ENCODE data around the gene OPCML.

The OPCML gene

GRCh38 chr11:133536198-133536597, 3.9 kb upstream of the OPCML start:
- Histone ChIP-seq H3K36me3 (replicated peaks) (no peaks in the 10 kb centered on the region), H3K27ac (no peak overlapping the region), H3K4me3 (ENCODE audit: low read depth, low read length) (no peak overlapping the region), H3K27me3 (replicated peaks) (no peaks in the 10 kb centered on the region)
- no peak for DNase-seq
- TF ChIP-seq CTCF (IDR thresholded peaks at IDR 0.05; ENCODE audit: low read depth, low read length, missing control alignments) = no peak
- in situ Hi-C loops (cut with HindIII; ENCODE audit: low pct_ligation_motif_present, low sequenced_read_pairs) = no loop called here

DNA sequence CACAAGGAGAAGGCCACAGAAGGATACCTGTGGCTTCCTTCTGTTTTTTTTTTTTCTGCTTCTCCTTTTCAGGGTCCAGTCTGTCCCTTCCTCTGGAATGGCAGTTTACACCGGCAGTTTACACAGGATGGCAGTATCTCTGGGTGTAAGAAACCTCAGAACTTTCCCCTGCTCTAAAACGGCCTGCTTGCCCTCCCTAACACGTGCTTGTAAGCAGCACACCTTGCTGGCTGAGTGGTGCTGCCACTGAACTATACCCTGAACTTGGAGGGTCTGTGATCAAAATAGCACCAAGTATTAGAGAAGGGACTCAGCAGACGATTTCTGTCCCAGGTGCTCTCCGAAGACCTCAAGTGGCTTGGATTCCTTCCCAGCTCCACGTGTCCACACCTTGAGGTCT, 904 bp upstream of the OPCML start:
- no peaks in the 10 kb centered on the region for H3K27me3 ChIP-seq (replicated peaks)
- in situ Hi-C loops (cut with HindIII; ENCODE audit: low pct_ligation_motif_present, low sequenced_read_pairs) = no loop called here
- H3K36me3 ChIP-seq (replicated peaks) = no peaks in the 10 kb centered on the region
- no peak overlapping the region for H3K27ac ChIP-seq
- DNase-seq = no peak
- no peak overlapping the region for H3K4me3 ChIP-seq (ENCODE audit: low read depth, low read length)
- no peak for TF ChIP-seq CTCF (IDR thresholded peaks at IDR 0.05; ENCODE audit: low read depth, low read length, missing control alignments)

DNA sequence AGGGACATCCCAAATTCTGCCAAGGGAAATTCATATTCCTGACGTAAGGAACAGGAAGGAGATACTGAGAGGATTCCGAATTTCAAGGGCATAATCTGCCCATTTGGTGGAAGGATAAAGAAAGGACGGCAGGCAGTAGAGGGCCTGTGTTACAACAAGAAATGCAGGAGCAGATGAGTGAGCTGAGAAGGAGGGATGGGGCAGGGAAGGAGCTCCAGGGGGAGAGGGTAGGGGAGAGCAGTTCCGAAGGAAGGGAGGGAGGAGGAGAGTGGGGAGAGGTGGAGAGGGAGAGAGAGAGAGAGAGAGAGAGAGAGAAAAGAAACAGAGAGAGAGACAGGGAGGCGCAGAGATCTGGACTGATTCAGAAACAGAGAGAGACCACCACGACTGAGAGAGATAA, 843 bp downstream of the OPCML start:
- in situ Hi-C loops (cut with HindIII; ENCODE audit: low pct_ligation_motif_present, low sequenced_read_pairs) = no loop called here
- H3K36me3 ChIP-seq (replicated peaks) = no peaks in the 10 kb centered on the region
- no peak overlapping the region for H3K27ac ChIP-seq
- no peak overlapping the region for H3K4me3 ChIP-seq (ENCODE audit: low read depth, low read length)
- no peak for DNase-seq
- no peak for TF ChIP-seq CTCF (IDR thresholded peaks at IDR 0.05; ENCODE audit: low read depth, low read length, missing control alignments)
- no peaks in the 10 kb centered on the region for H3K27me3 ChIP-seq (replicated peaks)

- Histone ChIP-seq H3K27me3 (replicated peaks) (no peaks in the 10 kb centered on the region), H3K4me3 (ENCODE audit: low read depth, low read length) (no peak overlapping the region), H3K36me3 (replicated peaks) (no peaks in the 10 kb centered on the region), H3K27ac (no peak overlapping the region)
- no peak for DNase-seq
- TF ChIP-seq CTCF (IDR thresholded peaks at IDR 0.05; ENCODE audit: low read depth, low read length, missing control alignments) = no peak
- in situ Hi-C loops (cut with HindIII; ENCODE audit: low pct_ligation_motif_present, low sequenced_read_pairs) = no loop called here
Observed at GRCh38 chr11:133530501-133530835, 1.8 kb downstream of the OPCML start.

DNA sequence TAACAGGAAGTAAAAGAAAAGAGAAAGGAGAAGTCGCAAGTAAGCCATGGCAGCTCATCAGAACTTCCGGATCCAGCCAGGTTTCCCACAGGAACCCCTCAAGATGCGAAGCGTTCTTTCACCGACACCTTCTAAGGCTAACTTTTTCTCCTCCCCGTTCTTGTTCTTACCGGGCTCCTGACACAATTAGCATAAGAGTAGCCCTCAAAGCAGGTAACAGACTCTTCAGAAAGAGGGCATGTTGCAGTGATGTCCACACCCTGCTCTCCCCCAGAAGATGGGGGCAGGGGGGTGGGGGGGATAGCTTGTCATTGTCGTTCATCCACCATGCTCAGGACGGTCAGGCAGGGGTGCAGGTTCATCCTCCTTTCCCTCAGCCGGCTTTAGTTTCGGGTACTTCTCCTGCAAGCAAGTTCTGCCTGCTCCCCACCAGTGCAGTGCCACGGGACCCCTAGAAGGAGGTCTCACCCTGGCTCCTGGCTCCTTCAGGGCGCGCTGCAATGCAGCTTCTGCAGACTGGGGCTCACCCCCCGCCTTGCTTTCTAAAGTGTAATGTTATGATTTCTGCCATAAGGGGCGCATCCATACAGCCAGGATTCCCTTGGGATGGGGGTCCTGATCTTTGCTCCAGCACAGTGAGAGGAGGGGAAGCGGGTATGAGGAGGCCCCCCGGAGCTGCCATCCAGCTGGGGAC, 2.3 kb downstream of the OPCML start:
- Histone ChIP-seq H3K36me3 (replicated peaks) (no peaks in the 10 kb centered on the region), H3K4me3 (ENCODE audit: low read depth, low read length) (no peak overlapping the region), H3K27ac (no peak overlapping the region), H3K27me3 (replicated peaks) (no peaks in the 10 kb centered on the region)
- DNase-seq = no peak
- TF ChIP-seq CTCF (IDR thresholded peaks at IDR 0.05; ENCODE audit: low read depth, low read length, missing control alignments) = no peak
- in situ Hi-C loops (cut with HindIII; ENCODE audit: low pct_ligation_motif_present, low sequenced_read_pairs) = no loop called here

- no peaks in the 10 kb centered on the region for H3K36me3 ChIP-seq (replicated peaks)
- DNase-seq = no peak
- no peak overlapping the region for H3K27ac ChIP-seq
- no peak overlapping the region for H3K4me3 ChIP-seq (ENCODE audit: low read depth, low read length)
- no peaks in the 10 kb centered on the region for H3K27me3 ChIP-seq (replicated peaks)
- in situ Hi-C loops (cut with HindIII; ENCODE audit: low pct_ligation_motif_present, low sequenced_read_pairs) = no loop called here
- TF ChIP-seq CTCF (IDR thresholded peaks at IDR 0.05; ENCODE audit: low read depth, low read length, missing control alignments) = no peak
Observed at GRCh38 chr11:133526790-133527189, 5.5 kb downstream of the OPCML start.
